NCI-H187 (cell line): Measurements from ENCODE around the gene PPM1L.
"Not testable (repeated sequence)": the region's sequence is repeated elsewhere in the genome, so short reads cannot be mapped to it uniquely, and the experiment has no call there.

Experiments
- DNase-seq, 2 experiments: peaks; one replicate each; lab custom pipeline; 2025; lab: John Stamatoyannopoulos, UW

Gene PPM1L

GRCh38 chr3:160987982-160988964 is 232.2 kb downstream of the PPM1L start:
- DNase-seq: no peak

- DNase-seq: no peak
Measured at GRCh38 chr3:160990446-160990845, 234.4 kb downstream of the PPM1L start.

GRCh38 chr3:160992712-160993111 is 236.7 kb downstream of the PPM1L start:
- DNase-seq: no peak

- DNase-seq: no peak
Measured at GRCh38 chr3:160996811-160997210, 240.8 kb downstream of the PPM1L start.

GRCh38 chr3:160998581-160998980 is 242.6 kb downstream of the PPM1L start:
- DNase-seq: no peak

GRCh38 chr3:160999274-160999673 is 243.2 kb downstream of the PPM1L start:
- DNase-seq: no peak

- DNase-seq: no peak
Measured at GRCh38 chr3:161008086-161008485, 252.1 kb downstream of the PPM1L start.

- DNase-seq: not testable (repeated sequence)
Measured at GRCh38 chr3:161010151-161010550, 254.1 kb downstream of the PPM1L start.

GRCh38 chr3:161014843-161015749 is 259.1 kb downstream of the PPM1L start:
- DNase-seq: no peak

GRCh38 chr3:161016417-161017313 is 260.6 kb downstream of the PPM1L start:
- no peak for DNase-seq

GRCh38 chr3:161017971-161018370 is 261.9 kb downstream of the PPM1L start:
- no peak for DNase-seq

GRCh38 chr3:161020256-161020655 is 264.2 kb downstream of the PPM1L start:
- DNase-seq: no peak

GRCh38 chr3:161025911-161026310 is 269.9 kb downstream of the PPM1L start:
- DNase-seq: no peak

- no peak for DNase-seq
Measured at GRCh38 chr3:161026612-161027510, 270.8 kb downstream of the PPM1L start.

GRCh38 chr3:161028555-161029153 is 272.6 kb downstream of the PPM1L start:
- DNase-seq: no peak

GRCh38 chr3:161031134-161031533 is 275.1 kb downstream of the PPM1L start:
- no peak for DNase-seq

- DNase-seq: not testable (repeated sequence)
Measured at GRCh38 chr3:161034913-161035550, 279.0 kb downstream of the PPM1L start.

- DNase-seq: no peak
Measured at GRCh38 chr3:161035711-161036110, 279.7 kb downstream of the PPM1L start.

- DNase-seq: no peak
Measured at GRCh38 chr3:161038725-161039124, 282.7 kb downstream of the PPM1L start.
